Ishikawa (cell line): Measurements from ENCODE around the gene DNAL1.

Experiments
- CREB1 ChIP-seq: IDR thresholded peaks from 2 replicates; pipeline ENCODE4 v1.6.1; 2012; ENCODE audit warnings: low read depth
- EGR1 ChIP-seq: IDR thresholded peaks from 2 replicates; pipeline ENCODE4 v1.6.1; 2012
- MAX ChIP-seq: IDR thresholded peaks from 2 replicates; pipeline ENCODE4 v1.6.1; 2012
- NFIC ChIP-seq: IDR thresholded peaks from 2 replicates; pipeline ENCODE4 v1.6.1; 2012
- RAD21 ChIP-seq: IDR thresholded peaks from 2 replicates; pipeline ENCODE4 v1.6.1; 2012; ENCODE audit warnings: low read depth
- TAF1 ChIP-seq: IDR thresholded peaks from 2 replicates; pipeline ENCODE4 v1.6.1; 2012; ENCODE audit warnings: low read depth, mild to moderate bottlenecking
- TCF12 ChIP-seq: IDR thresholded peaks from 2 replicates; pipeline ENCODE4 v1.6.1; 2012; ENCODE audit warnings: low read depth
- YY1 ChIP-seq: IDR thresholded peaks from 2 replicates; pipeline ENCODE4 v1.6.1; 2012; ENCODE audit warnings: low read depth
- ZBTB7A ChIP-seq: IDR thresholded peaks from 2 replicates; pipeline ENCODE4 v1.6.1; 2012; ENCODE audit warnings: low read depth

- TF ChIP-seq TAF1 (no peak), TCF12 (no peak), MAX (no peak), NFIC (no peak), CREB1 (no peak), RAD21 (no peak), YY1 (no peak), ZBTB7A (no peak), EGR1 (no peak)
Measured at GRCh38 chr14:73743431-73743931, 98.7 kb downstream of the DNAL1 start.
